GM21737 (cell line): Measurements from ENCODE around the gene FHL3.
"Not testable (repeated sequence)": the region's sequence is repeated elsewhere in the genome, so short reads cannot be mapped to it uniquely, and the experiment has no call there.

Experiments used
- ATAC-seq: cut with Tn5 transposase; IDR thresholded peaks from one replicate; pipeline ENCODE4 v1.9.1; 2021; ENCODE audit warnings: mild to moderate bottlenecking, moderate library complexity; ENCODE audit not compliant: unreplicated experiment

The FHL3 gene

GRCh38 chr1:37995751-37996345, 9.5 kb downstream of the FHL3 start:
- ATAC-seq = no peak

GRCh38 chr1:37994886-37995566, 10.3 kb downstream of the FHL3 start:
- ATAC-seq = no peak

GRCh38 chr1:37989361-37989930, 15.9 kb downstream of the FHL3 start:
- peak; percentile 17 for ATAC-seq

- ATAC-seq = no peak
These were observed 17.6 kb downstream of the FHL3 start for GRCh38 chr1:37987679-37988078.

GRCh38 chr1:37983546-37983945, 21.8 kb downstream of the FHL3 start:
- ATAC-seq = no peak

DNA sequence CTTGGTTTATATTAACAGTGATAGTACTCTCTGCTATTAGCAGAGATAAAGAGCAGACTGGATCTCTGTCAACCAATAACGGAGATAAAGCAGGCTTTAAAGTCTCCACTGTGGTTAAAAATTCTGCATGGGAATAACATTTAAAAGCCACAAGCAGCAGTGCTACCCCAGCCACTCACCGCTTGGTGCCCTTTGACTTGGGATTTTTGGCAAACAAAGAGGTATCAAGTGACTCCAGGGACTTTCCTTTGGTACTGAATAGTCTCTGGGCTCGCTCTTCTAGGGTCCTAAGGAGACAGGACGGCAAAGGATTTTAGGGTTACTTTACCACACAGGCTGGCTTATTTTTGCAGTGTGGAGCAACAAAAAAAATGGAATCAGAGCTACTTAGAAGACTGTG, 26.8 kb downstream of the FHL3 start:
- ATAC-seq = no peak

DNA sequence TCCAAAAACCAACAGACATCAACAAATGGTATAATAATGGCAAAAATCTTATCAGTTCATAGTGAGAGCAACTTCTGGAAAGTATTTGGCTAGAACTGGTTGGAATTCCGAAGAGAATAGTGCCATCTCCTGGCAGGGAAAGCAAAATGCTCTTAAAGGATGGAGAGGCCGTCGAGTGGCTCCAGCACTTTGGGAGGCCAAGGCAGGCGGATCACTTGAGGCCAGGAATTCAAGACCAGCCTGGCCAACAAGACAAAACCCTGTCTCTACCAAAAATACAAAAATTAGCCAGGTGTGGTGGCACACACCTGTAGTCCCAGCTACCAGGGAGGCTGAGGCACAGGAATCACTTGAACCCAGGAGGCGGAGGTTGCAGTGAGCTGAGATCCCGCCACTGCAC, 30.2 kb downstream of the FHL3 start:
- not testable (repeated sequence) for ATAC-seq

DNA sequence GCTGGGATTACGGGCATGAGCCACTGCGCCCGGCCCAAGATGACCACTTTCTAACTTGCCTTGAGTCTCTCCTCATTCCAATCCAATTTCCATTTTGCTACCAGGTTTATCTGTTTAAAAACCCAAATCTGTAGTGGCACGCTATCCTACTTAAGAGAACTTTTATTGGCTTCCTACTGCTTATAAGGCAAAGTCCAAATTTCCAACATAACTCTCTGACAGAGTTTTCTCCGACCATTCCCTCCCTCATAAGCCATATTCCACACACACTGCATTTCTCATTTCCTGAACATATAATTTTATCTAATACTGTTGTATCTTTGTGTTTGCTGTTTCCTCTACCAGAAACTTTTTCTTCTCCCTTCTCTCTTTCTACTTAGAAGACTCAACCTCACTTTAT, 30.7 kb downstream of the FHL3 start:
- ATAC-seq = no peak

DNA sequence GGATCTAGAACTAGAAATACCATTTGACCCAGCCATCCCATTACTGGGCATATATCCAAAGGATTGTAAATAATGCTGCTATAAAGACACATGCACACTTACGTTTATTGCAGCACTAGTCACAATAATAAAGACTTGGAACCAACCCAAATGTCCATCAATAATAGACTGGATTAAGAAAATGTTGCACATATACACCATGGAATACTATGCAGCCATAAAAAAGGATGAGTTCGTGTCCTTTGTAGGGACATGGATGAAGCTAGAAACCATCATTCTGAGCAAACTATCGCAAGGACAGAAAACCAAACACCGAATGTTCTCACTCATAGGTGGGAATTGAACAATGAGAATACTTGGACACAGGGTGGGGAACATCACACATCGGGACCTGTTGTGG, 31.6 kb downstream of the FHL3 start:
- ATAC-seq = not testable (repeated sequence)

DNA sequence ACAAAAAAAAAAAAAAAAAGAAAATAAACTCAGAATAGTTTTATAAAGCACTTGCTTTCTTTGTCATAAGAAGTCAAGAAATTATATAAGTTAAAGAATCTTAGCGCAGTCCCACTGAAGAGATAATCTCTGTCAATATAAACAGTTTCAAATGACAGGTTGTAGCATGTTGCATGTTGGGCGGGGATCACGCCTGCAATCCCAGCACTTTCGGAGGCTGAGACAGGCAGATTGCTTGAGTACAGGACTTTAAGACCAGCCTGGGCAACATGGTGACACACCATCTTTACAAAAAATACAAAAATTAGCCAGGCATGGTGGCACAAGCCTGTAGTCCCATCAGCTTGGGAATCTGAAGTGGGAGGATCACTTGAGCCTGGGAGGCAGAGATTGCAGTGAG, 40.0 kb downstream of the FHL3 start:
- no peak for ATAC-seq

GRCh38 chr1:37964106-37964505, 41.2 kb downstream of the FHL3 start:
- not testable (repeated sequence) for ATAC-seq

GRCh38 chr1:37958690-37959089, 46.6 kb downstream of the FHL3 start:
- ATAC-seq = no peak

DNA sequence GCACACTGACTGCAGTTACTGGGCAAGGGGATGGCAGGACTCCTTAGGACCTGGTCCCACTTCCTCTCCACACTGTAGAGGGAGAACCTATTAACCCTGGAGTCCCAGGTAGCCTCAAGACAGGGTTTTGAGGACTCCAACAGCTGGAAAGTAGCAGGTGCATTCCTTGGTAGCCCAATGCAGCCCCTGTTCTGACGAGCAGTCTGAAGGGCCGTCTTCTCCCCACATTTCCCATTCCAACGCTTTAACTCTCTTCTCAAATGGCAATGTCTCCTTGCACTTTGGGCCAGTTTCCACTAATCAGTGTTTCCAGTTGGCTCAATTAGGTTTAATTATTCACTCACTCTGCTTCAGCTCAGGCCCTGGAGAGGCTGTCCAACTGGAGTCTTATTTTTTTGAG, 49.6 kb downstream of the FHL3 start:
- no peak for ATAC-seq

GRCh38 chr1:37954316-37954971, 50.9 kb downstream of the FHL3 start:
- no peak for ATAC-seq

- no peak for ATAC-seq
These were observed 52.6 kb downstream of the FHL3 start for GRCh38 chr1:37952738-37953137.

GRCh38 chr1:37951783-37952624, 53.3 kb downstream of the FHL3 start:
- ATAC-seq = no peak

DNA sequence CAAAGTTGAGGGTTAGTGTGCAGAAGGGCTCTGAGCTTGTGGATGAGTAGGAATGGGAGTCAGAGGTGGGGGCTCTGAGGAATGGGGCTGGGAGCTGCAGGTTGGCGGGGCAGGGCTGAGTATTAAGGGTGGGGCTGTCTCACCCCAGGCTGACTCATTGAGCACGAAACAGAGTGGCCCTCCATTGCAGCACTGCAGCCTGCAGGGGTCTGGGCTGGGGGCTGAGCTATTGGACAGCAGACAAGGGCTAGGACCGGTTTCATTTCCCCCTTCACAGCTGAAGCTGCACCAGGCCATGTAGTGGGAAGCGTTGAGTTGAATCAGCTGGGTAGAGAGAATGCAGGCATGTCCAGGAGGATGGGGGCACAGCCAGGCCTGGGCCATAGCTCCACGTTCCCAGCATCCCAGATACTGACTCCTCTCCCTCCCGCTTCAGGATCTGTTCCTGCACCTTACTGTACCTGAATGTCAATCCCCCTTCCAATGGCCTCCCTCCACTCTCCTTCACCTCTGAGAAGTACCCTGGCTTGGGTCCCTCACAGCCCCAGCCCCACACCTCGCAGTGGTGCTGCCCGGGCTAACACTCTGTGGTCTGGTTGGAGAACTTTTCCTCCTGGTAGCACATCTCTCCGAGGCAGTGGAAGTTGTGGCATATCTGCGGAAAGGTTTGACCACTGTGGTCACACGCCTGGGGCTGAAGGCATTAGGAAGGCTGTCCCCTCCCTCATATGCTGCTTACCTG, 54.1 kb downstream of the FHL3 start:
- ATAC-seq = no peak

- no peak for ATAC-seq
These were observed 55.7 kb downstream of the FHL3 start for GRCh38 chr1:37949524-37950152.

DNA sequence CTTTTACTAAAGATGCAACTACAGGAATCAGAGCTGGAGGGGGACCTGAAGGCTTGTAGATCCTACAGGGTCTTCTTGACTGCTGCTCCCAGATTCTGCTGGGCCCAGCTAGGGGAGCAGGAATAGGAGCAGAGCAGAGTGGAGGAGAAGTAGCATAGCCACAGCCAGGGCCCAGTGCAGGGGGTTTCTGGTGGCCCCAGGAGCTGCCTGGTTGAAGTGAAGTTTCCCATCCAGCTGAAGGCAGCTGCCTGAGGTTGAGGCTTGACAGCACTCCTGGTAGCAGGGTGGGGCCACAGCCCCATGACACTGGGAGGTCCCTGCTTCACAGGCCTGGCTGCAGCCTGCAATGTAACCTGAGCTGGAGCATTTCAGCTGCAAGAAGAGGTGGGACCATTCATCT, 56.5 kb downstream of the FHL3 start:
- ATAC-seq = no peak

- ATAC-seq = no peak
These were observed 57.1 kb downstream of the FHL3 start for GRCh38 chr1:37948166-37948565.
